Adrenal gland (tissue), 5 donors: ENCODE results near the gene MTHFD2L.

Experiments
- CTCF ChIP-seq, 6 experiments: fragments of 450-650 bp in 4 of 6; fragments of 200-600 bp in 2 of 6; sonication (generic) in 1 of 6; IDR thresholded peaks; 1 replicate in 5 of 6; 2 replicates in 1 of 6; pipeline versions ENCODE4 v1.5.1 to v1.8.0; 2016 to 2021; ENCODE audit warnings: antibody characterized with exemption in 6 of 6, mild to moderate bottlenecking in 2 of 6, moderate library complexity in 1 of 6
- POLR2A ChIP-seq, 2 donors: fragments of 450-650 bp; IDR thresholded peaks; one replicate each; pipeline ENCODE4 v1.6.1; 2017; ENCODE audit warnings: antibody characterized with exemption in 2 of 2, mild to moderate bottlenecking in 2 of 2, moderate library complexity in 1 of 2
- donor health status: DM: no; HTN: no; CAD: no.

GRCh38 chr4:74159143-74159709 lies 1.3 kb downstream of the MTHFD2L start:
- TF ChIP-seq CTCF (IDR thresholded peaks at IDR 0.05) (no peak), POLR2A (IDR thresholded peaks at IDR 0.05) (no peak)
